Gastrocnemius medialis (tissue), 4 donors: ENCODE data around the gene PSAP. TPM values are rescaled to one million over a fixed set of nuclear protein-coding genes. Genes with fewer than 3 reads are reported as not detected.
"Not testable (repeated sequence)": the region's sequence is repeated elsewhere in the genome, so short reads cannot be mapped to it uniquely, and the experiment has no call there.

ENCODE experiments used
- ATAC-seq, 2 donors: fragments of 150-250 bp; one replicate each; pipeline ENCODE4 v1.9.1; 2016
- DNase-seq, 2 donors: peaks; one replicate each; pipeline ENCODE4 v3.0.0-alpha.2; 2019
- H3K27ac ChIP-seq, 4 donors: fragments of 200-600 bp; sonication (generic); 1 replicate in 1 of 4; 2 replicates in 3 of 4; pipeline ENCODE4 v1.5.1; 2016 to 2018; ENCODE audit warnings: mild to moderate bottlenecking in 2 of 4, moderate library complexity in 1 of 4
- H3K27me3 ChIP-seq, 3 donors: fragments of 200-600 bp; sonication (generic) in 2 of 3; 1 replicate in 1 of 3; 2 replicates in 2 of 3; pipeline versions ENCODE4 v1.5.1 to v1.6.0; 2016 to 2019; ENCODE audit warnings: mild to moderate bottlenecking in 1 of 3, moderate library complexity in 1 of 3
- H3K36me3 ChIP-seq, 2 donors: fragments of 200-600 bp; sonication (generic) in 1 of 2; one replicate each; pipeline ENCODE4 v1.5.1; 2017 to 2018
- H3K4me1 ChIP-seq, 2 donors: fragments of 200-600 bp; sonication (generic) in 1 of 2; one replicate each; pipeline ENCODE4 v1.5.1; 2016 to 2017; ENCODE audit warnings: mild to moderate bottlenecking in 2 of 2
- H3K4me3 ChIP-seq, 4 donors: fragments of 200-600 bp; sonication (generic) in 3 of 4; 1 replicate in 1 of 4; 2 replicates in 3 of 4; pipeline ENCODE4 v1.5.1; 2016 to 2019; ENCODE audit warnings: mild to moderate bottlenecking in 2 of 4
- H3K9me3 ChIP-seq, 3 donors: fragments of 200-600 bp; sonication (generic) in 2 of 3; 1 replicate in 1 of 3; 2 replicates in 2 of 3; pipeline ENCODE4 v1.5.1; 2016 to 2019
- POLR2A ChIP-seq, 2 donors: fragments of 450-650 bp; IDR thresholded peaks; one replicate each; pipeline ENCODE4 v1.6.1; 2017; ENCODE audit warnings: antibody characterized with exemption in 2 of 2, mild to moderate bottlenecking in 2 of 2, moderate library complexity in 2 of 2
- in situ Hi-C, 4 donors: fragments of 200-750 bp; cut with MboI; loops; one replicate each; pipeline versions ENCODE4 v1.15.0 to v1.8.0; 2017; ENCODE audit warnings: low sequenced_read_pairs in 4 of 4
- intact Hi-C: fragments of 100-400 bp; cut with DNase I; formaldehyde crosslinking; loops from one replicate; pipeline ENCODE4 v1.15.1; 2023; ENCODE audit warnings: low total_unique reads
- total RNA-seq, 4 donors: library from RNA; depleted of rRNA; stranded (reverse); fragments of >200 nt; gene quantifications; one replicate each; pipeline versions ENCODE4 v1.1.0 to v1.2.3, GENCODE V29; 2016
- TF ChIP-seq, protein P1 (sequence below), 5 experiments: fragments of 450-650 bp in 3 of 5; fragments of 200-600 bp in 2 of 5; sonication (generic) in 2 of 5; IDR thresholded peaks in 4 of 5; conservative IDR thresholded peaks in 1 of 5; 1 replicate in 4 of 5; 2 replicates in 1 of 5; pipeline ENCODE4 v1.5.1; 2016 to 2019; ENCODE audit warnings: antibody characterized with exemption in 5 of 5, mild to moderate bottlenecking in 3 of 5, moderate library complexity in 3 of 5

The PSAP gene
- total RNA-seq, result 1,000 to 10,000 TPM in 3 of 4 donors, 100 to 1,000 TPM in 1; 833 to 1,730 (median 1,179) TPM

DNA sequence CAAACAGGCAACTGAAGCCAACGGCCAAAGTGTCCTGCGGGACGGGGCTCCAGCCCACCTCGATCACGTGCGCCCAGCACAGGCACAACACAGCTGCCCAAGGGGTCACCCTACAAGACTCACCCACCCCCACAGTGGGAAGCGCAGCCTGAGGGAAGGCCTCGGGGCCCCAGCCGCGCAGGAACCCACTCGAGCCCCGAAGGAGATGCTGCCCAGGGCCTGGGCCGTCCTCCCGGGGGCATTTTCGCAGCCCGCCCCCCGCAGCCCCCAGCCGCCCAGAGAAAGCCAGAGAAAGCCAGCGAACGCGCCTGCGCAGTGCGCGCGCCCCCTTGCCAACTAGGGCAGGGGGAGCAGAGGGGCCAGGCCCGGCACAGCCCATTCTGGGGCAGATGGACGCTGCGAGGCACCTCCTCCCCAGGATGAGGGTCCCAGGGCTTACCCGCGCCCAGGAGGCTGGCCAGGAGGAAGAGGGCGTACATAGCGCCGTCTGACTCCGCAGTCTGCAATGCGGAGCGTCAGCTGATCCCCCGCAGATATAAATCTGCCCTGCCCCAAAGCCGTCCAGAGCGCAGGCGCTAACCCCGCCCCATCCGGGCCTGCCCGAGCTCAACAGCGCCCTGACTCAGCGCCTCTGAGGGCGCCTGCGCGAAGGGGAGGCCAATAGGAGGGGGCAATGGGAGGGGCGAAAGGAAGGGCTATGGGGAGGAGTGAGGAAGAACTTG lies at the start of gene PSAP:
TSS of gene PSAP (minus strand) at position 509 of the 722 bp plus-strand sequence. CDS start at position 479, 30 bp downstream.
- DNase-seq (peak; percentile 98 to 99), ATAC-seq (peak; percentile 88 to 89)
- Histone ChIP-seq H3K27me3 (no peaks in the 10 kb centered on the region), H3K9me3 (no peaks in the 10 kb centered on the region), H3K4me3 (peak within 1 kb of the TSS; percentile 89 to 97 (median 91)), H3K4me1 (peaks cover 48 to 49% of the 10 kb centered on the region in 2 donors), H3K36me3 (no peaks in the 10 kb centered on the region), H3K27ac (peak within 1 kb of the TSS; percentile 94 to 99 (median 97))
- in situ Hi-C loops (loop anchor here in 1 of 4 donors (25.0 kb wide), 1 partner anchor 386 kb away; no protein-coding TSS in a partner anchor), intact Hi-C loops (loop anchor here (2.0 kb wide), 1 partner anchor 38 kb away; no protein-coding TSS in a partner anchor)
- TF ChIP-seq, protein P1, sequence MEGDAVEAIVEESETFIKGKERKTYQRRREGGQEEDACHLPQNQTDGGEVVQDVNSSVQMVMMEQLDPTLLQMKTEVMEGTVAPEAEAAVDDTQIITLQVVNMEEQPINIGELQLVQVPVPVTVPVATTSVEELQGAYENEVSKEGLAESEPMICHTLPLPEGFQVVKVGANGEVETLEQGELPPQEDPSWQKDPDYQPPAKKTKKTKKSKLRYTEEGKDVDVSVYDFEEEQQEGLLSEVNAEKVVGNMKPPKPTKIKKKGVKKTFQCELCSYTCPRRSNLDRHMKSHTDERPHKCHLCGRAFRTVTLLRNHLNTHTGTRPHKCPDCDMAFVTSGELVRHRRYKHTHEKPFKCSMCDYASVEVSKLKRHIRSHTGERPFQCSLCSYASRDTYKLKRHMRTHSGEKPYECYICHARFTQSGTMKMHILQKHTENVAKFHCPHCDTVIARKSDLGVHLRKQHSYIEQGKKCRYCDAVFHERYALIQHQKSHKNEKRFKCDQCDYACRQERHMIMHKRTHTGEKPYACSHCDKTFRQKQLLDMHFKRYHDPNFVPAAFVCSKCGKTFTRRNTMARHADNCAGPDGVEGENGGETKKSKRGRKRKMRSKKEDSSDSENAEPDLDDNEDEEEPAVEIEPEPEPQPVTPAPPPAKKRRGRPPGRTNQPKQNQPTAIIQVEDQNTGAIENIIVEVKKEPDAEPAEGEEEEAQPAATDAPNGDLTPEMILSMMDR (IDR thresholded peaks at IDR 0.05 in 4 of 5, conservative IDR thresholded peaks at IDR 0.05 in 1 of 5), result no peak
- TF ChIP-seq POLR2A (IDR thresholded peaks at IDR 0.05), result peak; percentile 100

DNA sequence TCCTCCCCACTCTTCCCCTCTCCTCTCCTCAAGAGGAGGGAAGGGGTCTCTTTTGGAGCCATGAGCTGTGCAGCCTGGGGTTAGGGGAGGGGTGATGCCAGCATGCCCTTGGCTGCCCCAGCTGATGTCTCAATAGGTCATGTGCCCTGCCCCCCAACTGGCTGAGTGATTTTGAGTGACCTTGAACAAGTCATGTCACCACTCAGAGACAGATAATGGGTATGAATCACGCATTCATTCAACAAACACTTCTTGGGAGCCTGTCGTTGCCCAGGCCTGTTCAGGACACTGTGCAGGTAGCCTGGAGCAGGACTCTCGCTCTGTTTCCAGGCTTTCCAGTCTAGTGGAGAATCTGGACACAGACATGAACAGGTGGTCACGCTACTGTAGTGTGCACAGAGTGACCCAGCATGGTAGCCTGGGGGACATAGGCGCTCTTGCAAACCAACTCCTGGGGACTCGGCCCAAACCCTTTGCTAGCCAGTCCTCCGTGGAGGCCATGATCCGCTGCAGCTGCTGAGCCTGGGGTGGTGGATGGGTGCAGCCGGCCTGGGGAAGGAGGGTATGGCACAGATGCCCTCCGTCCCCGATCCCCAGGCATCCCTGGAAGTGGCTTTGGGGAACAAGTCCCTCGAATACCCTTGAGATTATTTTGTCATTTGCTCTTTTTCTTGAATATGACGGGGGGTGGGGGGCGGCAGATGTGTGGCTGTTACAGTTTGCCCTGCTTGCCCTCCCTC lies 49.6 kb upstream of the PSAP start:
- no peak for ATAC-seq
- no peak for DNase-seq
- H3K36me3 ChIP-seq, result no peaks in the 10 kb centered on the region
- no peaks in the 10 kb centered on the region for H3K27me3 ChIP-seq
- in situ Hi-C loops (no loop called here), intact Hi-C loops (no loop called here)
- TF ChIP-seq, protein P1 (IDR thresholded peaks at IDR 0.05 in 4 of 5, conservative IDR thresholded peaks at IDR 0.05 in 1 of 5), result no peak
- H3K9me3 ChIP-seq, result no peaks in the 10 kb centered on the region
- no peak overlapping the region for H3K27ac ChIP-seq
- H3K4me3 ChIP-seq, result no peak overlapping the region
- no peaks in the 10 kb centered on the region for H3K4me1 ChIP-seq

DNA sequence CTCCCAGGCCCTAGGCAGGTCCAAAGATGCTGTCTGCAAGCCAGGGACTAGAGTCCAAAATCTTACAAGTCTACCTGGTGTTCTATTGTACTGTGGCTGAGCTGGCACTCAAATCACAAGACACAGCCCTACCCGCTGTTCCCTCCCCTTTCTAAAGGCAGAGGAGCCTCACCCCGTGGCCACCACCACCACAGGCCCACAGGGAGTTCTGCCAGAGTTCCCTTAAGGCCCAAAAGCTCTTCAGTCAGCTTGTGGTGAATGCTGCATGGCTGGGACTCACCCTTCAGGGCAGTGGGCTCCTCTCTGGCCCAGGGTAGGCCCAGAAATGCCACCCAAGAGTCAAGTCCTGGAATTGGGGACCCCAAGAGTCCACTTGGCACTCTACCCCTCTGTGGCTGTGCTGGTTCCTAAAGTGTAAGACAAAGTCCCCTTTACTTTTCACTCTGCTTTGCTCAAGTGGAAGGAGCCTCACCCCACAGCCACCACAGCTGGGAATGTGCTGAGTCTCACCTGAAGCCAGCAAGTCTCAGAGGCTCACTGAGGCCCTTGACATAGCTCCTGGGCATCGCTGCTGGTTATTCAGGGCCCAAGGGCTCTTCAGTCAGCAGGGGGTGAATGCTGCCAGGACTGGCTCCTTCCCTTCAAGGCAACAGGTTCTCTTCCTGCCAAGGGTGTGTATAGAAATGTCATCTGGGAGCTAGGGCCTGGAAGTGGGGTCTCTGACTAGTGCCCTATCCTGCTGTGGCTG lies 48.8 kb upstream of the PSAP start:
- Histone ChIP-seq H3K36me3 (no peaks in the 10 kb centered on the region), H3K27ac (no peak overlapping the region), H3K27me3 (no peaks in the 10 kb centered on the region), H3K9me3 (no peaks in the 10 kb centered on the region), H3K4me1 (no peaks in the 10 kb centered on the region), H3K4me3 (no peak overlapping the region)
- TF ChIP-seq, protein P1 (IDR thresholded peaks at IDR 0.05 in 4 of 5, conservative IDR thresholded peaks at IDR 0.05 in 1 of 5), result no peak
- ATAC-seq (no peak), DNase-seq (no peak)
- intact Hi-C loops (loop anchor here (5.0 to 10.0 kb wide), 3 partner anchors 57 to 583 kb away; partner anchors contain the start of gene SLC29A3), in situ Hi-C loops (loop anchor here in 2 of 4 donors (5.0 to 10.0 kb wide), 2 partner anchors 65 to 147 kb away; no protein-coding TSS in a partner anchor)

DNA sequence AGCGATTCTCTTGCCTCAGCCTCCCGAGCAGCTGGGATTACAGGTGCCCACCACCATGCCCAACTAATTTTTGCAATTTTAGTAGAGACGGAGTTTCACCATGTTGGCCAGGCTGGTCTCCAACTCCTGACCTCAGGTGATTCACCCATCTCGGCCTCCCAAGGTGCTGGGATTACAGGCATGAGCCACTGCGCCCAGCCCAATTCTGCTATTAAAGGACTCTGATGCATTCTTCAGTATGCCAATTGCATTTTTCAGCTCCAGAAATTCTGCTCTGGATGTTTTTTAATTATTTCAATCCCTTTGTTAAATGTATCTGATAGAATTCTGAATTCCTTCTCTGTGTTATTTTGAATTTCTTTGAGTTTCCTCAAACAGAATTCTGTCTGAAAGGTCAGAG lies 47.3 kb upstream of the PSAP start:
- intact Hi-C loops, result loop anchor here (5.0 to 10.0 kb wide), 3 partner anchors 59 to 581 kb away; partner anchors contain the start of gene SLC29A3
- H3K27ac ChIP-seq, H3K36me3 ChIP-seq, DNase-seq, H3K4me1 ChIP-seq, H3K27me3 ChIP-seq, H3K9me3 ChIP-seq, ATAC-seq, H3K4me3 ChIP-seq: not testable (repeated sequence)
- in situ Hi-C loops, result loop anchor here in 2 of 4 donors (5.0 to 10.0 kb wide), 2 partner anchors 64 to 149 kb away; no protein-coding TSS in a partner anchor
